Activated CD8-positive, alpha-beta memory T cell treated with anti-CD3 and anti-CD28 coated beads for 1 hour (primary cell): ENCODE data around the gene FMC1.

Experiments
- DNase-seq, 2 donors: peaks; one replicate each; pipeline ENCODE4 v3.0.0-alpha.2; 2020; ENCODE audit warnings: low read depth in 1 of 2; ENCODE audit errors: extremely low read depth in 1 of 2

Gene FMC1

GRCh38 chr7:139370943-139371313 lies 29.8 kb downstream of the FMC1 start:
- no peak for DNase-seq

GRCh38 chr7:139374246-139374645 lies 33.1 kb downstream of the FMC1 start:
- no peak for DNase-seq

- no peak for DNase-seq
Measured at GRCh38 chr7:139382439-139382838, 41.3 kb downstream of the FMC1 start.

DNA sequence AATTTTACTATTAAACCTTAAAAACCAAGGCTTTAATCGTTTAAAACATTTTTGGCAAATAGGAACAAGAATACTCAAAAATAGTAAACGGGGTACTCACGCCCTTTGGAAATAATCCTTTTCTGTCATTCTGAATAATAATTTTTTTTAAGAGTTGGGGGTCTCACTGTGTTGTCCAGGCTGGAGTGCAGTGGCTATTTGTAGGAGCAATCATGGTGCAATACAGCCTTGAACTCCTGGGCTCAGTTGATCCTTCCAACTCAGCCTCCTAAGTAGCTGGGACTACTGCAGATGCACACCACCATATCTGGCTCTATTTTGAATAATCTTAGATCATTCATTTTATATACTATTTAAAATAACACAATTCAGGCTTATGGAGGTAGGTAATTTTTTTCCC lies 43.5 kb downstream of the FMC1 start:
- DNase-seq, result no peak

GRCh38 chr7:139387594-139387993 lies 46.5 kb downstream of the FMC1 start:
- no peak for DNase-seq

DNA sequence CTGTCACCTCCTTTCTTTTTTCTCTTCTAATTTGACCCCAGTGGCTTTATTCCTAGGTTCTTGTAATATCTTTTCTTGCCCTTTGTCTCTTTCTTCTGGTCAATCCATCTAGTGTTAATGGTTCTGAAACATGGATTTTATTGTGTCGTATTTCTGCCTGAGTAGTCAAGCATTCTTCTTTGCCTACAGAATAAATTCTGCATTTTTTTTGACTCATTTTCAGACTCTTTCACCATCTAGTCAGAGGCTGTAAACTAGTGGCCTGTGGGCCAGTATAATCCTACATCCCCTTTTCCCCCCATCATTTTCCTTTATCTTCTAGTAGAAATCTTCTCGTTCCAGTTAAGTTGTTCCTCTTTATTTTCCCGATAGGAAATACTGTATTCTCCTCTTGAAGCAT lies 48.0 kb downstream of the FMC1 start:
- no peak for DNase-seq

DNA sequence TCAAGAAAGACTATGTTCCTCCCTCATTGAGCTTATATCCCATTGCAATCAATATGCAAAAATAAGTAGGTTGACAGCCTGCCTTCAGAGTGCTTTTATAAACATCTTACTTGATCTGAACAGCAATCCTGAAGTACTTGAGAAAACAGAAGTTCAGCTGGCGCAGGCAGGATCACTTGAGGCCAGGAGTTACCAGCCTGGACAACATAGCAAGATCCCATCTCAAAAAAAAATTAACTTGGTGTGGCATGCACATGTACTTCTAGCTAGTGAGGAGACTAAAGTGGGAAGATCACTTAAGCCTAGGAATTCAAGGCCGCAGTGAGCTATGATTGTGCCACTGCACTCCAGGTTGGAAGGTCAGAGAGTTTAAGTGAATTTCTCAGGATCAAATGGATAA lies 48.6 kb downstream of the FMC1 start:
- DNase-seq, result no peak

DNA sequence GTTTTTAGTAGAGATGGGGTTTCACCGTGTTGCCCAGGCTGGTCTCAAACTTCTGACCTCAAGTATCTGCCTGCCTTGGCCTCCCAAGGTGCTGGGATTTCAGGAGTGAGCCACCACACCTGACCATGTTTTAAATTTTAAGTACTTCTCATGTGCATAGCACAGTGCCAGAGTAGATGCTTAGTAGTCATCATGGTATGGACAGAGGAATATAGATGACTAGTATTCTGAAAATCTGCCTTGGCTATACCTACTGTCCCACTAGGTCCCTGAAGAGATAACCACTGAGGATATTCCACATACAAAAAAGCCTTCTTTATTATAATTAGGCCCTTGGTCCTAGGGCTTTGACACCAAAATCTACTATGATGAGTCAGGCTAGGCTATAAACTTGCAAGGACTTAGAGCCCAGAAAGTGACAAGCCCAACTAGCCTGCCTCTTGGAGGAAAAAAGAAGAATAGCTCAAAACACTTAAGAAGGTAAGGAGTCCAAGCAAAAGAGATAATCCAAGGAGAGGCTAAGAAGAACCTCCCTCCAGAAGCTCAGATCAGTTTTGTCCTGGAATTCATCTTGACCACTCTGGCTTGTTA lies 52.6 kb downstream of the FMC1 start:
- no peak for DNase-seq

DNA sequence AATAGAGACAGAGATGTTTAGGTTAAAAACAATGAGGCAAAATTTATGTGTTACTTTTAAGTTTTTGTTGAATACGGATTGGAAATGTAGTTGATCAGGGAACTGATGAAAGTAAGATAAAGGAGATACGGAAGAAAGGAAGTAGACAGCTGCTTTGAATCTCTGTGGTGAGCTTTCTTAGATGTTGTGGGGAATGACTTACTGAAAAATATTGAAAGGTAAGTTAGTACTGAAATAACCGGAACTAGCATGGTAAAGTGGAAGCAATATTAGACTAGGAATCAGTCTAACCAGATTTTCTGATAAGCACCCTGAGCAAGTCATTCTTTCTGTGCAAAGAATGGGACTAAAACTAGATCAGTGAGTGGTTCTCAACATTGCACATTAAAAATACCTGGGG lies 53.4 kb downstream of the FMC1 start:
- no peak for DNase-seq
